Hematopoietic multipotent progenitor cell treated with erythropoietin and hydrocortisone succinate and interleukin-3 and kit ligand, for 15 days (in vitro differentiated cells): Measurements from ENCODE around the gene PRR5L.

ENCODE experiments used
- DNase-seq: peaks from one replicate; pipeline ENCODE4 v3.0.0-alpha.2; 2015; ENCODE audit warnings: low spot score

Gene PRR5L

DNA sequence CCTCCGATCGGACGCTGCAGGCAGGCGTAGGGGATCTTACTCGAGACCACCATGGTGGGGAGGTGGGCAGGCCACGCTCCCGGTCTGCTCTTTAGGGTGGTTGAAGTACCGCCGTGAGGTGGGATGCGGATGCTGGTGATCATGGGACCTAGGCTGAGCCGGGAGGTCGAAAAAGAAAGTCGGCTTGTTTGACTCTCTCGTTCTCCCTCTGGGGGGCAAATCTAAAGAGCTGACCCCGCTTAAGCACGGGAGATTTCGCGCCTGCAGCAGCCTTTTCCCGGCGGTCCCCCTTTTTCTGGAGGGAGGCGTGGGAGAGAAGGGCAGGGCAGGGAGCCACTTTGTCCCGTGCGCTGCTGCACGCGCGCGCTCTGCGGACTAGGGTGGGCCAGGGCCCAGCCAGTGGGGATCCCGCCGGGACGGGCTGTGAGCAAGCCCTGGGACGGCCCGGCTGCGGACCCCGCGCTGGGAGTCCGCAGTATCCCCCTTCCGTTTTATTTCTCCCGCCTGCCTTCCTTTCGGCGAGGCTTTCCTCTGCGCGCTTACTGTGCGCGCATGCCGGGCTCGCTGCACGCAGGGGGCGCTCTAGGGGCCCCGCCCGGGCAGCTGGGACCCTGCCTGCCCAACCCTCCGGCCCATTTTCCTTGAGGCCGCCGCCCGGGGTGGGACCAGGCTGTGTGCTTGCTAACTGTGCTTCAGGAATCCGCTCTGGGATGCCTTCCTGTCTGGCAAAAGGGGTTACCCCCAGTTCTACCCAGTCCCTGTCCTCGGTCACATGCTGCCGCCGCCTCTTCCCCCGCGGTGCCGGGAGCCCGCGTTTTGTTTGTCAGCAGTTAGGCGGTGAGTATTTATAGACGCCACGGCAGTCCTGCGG, 81.0 kb downstream of the PRR5L start:
- DNase-seq = no peak

DNA sequence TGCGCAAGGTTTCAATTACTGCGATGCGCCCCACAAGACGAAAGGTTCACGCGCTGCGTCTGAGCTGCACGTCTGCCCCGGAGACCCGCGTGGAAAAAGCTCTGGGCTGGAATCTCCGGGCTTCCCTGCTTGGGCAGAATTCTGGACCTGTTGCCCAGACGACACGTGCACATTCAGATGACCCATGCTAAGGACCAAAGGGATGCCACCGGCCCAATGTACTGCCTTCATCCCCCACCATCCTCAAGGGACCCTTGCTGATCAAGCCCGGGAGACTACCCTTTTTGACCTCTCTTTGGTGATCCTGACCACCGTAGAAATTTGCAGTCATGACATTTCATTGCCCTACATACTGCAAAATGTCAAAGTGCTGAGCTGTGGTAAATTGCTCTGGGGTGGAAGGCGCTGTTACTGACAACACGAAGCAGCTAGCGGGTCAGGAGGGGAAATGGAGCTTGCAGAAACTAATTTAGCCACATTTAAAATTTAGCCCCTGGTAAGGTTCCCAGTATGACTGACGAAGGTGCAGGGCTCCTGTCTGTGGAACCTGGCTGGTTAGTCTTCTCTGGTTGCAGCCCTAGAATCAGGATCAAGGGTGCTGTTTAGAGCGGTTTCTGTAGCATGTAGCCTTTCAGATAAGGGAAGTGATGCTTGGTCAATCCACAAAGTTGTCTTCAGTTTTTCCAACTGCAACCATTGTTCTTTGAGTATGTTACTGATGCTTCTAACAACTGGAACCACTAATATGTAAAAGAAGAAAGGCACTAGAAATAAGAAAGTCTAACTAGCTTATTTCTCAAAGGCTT, 81.9 kb downstream of the PRR5L start:
- DNase-seq = no peak

DNA sequence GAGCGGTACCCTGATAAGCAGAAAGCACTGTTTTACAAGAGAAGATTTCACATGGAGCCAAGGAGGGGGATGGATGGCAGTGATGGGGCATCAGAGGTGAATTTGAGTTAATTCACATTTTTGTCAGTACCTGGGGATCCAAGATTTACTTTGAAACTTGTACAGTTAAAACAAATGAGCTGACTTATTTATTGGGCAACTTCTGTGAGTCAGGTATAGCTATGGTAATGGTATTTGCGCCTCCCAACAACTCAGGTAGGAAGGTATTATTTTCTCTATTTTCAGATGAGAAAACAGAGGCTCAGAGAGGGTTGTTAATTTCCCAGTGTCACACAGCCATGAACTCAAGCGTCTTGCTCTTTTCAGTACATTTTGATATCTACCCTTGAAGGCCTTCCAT, 83.6 kb downstream of the PRR5L start:
- DNase-seq = no peak

DNA sequence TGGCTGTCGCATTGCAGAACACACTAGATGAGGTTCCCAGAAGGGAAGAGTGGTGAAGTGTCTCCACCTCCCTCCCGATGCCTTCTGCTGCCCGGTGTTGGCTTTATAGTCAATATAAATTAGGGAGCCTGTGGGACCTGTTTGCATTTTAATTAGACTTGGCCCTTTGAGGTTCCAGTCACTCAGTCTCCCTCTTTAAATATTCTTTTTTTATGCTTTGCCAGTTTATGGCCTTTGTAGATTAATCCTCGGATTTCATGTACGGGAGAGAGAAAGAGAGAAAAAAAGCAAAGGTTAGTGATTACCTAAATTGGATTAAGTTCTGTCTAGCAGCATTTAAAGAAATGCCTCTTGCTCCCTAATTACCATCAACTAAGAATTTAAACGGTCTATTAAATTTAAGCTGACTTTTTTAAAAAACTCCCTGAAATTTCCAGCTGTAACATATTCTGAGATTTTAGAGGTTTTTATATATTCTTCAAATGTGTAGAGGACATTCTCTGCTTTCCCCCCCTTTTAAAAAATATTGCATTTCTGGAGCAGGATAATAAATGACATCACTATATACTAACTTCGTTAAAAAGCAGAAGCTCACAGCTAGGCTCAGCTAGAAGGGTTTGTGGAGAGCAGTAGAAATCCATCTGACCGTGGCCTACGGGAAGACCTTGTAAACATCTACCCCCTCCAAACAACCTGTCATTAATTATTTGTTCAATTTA, 84.4 kb downstream of the PRR5L start:
- no peak for DNase-seq

DNA sequence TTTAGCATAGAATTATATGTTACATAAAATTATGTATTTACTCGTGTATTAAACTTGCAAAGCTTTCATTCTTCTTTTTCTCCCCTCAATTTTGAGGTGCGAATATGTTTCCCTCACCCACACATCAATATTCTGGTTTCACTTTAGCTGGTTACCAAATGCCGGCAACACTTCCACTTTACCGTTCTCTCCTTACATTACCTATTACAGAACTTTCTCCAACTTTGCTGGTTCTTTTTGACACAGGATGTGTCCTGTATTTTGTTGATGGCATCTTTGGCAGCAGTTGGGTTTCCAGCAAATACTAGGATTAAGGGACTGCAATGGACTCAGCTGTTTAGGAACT, 84.9 kb downstream of the PRR5L start:
- no peak for DNase-seq

DNA sequence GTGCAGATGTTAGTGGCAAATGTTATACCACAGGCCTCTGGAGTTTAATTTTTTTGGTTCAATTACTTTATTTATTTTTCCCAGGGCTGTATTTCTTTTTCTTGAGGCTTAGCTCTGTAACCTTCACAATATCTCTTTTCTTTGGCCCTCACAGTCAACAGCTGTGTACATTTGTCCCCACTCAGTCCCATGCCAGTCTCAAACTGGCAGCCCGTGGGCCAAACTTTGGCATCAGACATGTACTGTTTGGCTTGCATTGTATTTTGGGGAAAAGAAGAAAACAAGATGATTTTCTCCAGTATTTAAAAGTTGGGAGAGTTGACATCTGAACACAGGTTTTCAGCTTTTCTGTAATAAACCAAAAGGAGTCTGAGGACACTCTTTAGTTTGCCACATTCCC, 87.1 kb downstream of the PRR5L start:
- DNase-seq = no peak

DNA sequence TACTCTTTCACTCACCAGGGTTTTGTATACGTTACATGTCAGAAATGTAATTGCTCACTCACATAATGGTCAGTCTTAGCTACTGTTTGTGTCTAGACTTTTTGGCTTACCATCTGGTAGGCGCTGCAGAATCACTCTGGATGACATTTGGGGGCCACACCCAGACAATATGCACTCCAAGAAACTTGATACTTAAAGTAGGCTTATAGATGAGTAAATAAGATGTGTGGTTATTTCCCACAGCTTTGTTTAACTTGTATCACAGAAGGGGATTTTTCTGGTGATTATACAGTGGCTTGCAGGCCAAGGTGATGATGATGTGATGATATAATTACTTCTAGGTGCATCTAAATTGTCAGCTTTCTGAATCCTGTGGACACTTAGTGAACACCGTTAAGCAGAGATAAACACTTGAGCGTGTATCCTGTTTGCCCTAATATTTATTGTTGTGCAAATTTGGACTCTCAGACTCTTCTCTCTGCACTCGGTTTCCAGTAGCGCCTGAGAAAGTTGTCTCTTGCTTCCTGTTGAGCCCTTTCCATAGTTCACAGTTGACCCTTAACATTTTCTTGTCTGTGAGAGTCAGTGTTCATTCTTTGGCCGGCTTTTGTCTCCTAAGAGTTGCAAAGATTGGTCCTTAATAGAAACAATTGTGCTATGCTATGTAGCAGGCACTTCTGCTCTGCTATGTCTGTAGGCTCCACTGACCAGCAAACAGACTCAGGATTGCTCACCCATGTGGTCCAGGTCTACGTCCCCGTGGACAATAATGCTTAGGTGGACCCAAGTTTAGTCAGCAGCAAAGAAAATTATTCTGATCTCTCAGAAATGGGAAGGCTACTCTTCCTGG, 89.3 kb downstream of the PRR5L start:
- DNase-seq = no peak

DNA sequence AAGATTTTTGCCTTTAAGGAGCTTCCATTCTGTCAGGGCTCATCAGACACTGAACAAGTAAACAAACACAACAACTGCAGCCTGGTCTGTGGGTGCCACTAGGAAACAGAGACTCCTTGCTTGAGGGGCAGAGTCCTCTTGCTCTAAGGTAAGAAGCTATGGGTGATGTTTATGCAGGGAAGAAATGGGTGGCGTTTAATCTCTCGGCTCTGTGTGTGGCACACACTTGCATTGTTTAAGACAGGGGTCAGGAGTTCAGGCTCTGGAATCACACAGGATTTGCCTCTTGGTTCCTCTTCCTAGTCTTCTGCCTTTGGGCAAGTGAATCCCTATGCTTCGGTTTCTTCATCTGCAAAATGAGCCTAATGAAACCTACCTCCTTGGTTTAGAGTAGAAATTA, 90.3 kb downstream of the PRR5L start:
- no peak for DNase-seq

DNA sequence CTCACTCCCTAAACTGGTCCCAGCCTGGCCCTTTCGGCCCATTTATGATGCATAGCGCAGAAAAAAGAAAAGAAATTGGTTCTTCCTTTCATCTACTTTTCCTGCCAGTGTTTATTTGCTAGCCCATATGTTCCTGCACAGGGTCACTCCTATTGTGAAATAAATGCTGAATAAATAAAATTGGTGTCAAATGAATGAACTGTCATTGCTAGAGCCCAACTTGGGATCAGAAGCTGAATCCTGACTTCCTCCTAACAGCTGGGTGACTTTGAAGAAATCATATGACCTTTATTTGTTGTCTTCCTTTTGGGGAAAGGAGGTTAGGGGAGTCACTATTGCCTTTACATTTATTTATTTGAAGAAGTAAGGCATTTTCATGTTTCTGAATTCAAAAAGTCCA, 92.0 kb downstream of the PRR5L start:
- DNase-seq = no peak

DNA sequence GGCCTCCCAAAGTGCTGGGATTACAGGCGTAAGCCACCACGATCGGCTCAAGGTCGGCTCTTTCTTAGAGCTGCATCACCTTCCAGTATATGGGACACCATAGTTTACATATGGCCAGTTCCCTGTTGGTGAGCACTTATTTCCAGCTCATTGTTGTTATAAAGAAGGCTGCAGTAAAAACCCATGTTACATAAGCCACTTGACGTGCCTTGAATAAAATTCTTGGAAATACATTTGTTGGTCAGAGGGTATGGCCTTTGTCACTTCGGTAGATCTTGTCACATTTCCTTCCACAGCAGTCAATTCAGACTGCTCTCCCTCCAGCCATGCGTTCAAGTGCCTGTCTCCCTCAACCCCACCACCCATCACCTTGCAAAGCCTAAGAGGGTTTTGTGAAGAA, 92.9 kb downstream of the PRR5L start:
- no peak for DNase-seq

DNA sequence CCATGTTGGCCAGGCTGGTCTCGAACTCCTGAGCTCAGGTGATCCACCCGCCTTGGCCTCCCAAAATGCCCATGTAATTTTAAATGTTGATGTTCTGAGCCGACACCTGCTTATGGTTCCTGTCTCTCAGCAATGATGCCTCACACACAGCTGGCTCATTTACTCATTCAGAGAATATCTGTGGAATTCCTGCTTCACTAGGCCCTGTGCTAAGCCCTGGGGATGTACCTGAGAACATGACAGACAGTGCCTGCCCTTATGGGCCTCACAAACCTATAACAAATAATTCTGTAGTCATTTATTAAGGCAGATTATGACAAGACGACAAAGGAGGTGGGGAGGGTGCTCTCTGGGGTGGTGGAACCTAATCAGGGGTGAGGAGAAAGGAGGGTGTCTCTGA, 93.7 kb downstream of the PRR5L start:
- no peak for DNase-seq

DNA sequence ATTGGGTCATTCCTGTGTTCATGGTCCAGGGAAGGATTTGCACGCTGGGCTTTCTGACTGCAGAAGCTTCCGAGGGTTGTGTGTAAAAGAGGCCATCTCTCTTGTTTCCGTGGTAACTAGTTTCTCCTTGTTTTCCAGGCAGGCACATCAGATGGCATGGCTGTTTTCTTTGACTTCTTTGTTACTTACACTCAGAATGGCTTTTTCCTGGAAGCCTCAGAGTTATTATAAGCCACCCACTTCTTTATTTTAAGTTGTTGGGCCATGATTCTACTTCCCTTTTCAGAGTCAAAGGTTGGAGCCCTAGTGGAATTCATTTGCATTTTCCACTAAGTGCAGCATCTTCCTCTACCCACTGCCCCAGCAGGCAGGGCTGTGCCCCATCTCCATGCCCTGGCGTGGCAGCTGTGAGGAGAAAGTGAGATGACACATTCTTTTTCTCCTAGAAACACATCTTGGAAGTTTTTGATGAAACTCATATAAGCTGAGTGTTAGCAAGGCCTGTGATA, 94.9 kb downstream of the PRR5L start:
- no peak for DNase-seq

DNA sequence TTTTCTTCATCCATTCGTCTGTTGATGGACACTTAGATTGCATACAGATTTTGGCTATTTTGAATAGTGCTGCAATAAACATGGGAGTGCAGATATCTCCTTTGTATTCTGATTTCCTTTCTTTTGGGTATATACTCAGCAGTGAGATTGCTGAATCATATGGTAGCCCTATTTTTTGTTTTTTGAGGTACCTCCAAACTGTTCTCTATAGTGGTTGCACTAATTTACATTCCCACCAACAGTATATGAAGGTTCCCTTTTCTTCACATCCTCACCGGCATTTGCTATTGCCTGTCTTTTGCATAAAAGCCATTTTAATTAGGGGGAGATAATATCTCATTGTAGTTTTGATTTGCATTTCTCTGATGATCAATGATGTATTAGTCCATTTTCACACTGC, 96.1 kb downstream of the PRR5L start:
- no peak for DNase-seq

DNA sequence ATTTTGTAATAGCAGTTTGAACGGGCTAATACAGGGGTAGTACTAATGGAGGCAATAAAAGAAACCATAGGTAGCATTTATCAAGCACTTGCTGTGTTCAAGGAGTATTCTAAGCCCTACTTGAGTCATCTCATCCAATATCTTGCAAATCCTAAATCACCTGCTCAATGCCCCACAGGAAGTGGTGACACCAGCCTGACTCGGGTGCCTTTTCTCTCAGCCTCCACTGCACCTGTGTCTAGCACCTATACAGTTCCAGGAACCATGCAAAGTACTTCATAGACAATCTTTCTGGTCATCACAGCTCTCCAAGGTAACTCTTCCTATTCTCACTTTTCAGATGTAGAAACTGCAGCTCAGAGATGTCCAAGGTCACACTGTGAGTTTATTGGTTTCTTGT, 98.0 kb downstream of the PRR5L start:
- DNase-seq = no peak

DNA sequence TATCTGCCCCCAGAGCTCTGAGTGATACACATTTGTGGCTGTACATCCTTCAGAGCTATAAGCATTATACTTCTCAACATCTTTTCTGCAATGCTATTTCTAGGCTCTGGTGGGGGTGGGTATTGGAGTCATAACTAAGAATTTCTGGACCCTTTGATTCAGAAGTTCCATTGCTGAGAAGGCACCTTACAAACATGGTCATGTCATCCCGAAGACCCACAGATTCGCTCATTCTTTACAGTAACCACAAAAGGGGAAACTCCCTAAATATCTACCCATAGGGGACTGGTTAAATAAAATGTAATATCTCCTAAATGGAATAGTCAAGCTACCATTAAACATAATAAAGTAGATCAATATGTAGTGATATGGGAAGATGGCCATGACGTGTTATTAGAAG, 98.8 kb downstream of the PRR5L start:
- DNase-seq = no peak

DNA sequence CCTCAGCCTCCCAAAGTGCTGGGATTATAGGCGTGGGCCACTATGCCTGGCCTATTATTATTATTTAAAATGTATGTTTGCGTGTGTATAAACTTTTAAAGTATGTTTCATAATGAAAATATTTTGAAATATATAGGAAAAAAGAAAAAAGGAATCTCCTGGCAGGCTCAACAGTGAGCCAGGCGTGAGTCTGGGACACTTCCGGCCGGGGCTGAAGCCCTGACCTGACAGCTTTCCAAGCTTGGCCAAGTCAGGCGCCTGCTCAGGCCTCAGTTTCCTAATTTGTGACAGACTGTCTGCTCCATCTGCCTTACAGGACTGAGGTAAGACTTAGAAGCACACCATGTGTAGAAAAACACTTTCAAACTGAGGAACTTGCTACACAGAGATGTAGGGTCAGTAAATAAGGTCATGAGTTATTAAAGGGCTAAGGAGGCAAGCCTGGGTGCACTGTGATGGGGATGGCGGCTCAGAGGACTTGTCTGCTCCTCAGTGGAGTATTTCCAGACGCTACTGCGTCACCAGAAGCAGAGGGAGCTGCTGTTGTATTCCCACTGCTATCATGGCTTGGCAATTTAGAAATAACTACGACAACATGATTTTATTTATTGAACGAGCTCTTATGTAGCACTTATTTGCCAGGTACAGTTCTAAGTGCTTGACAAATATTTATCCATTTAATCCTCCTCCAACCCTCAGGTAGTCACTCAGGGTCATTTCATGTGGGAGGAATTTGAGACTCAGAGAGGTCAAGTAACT, 100.1 kb downstream of the PRR5L start:
- no peak for DNase-seq

DNA sequence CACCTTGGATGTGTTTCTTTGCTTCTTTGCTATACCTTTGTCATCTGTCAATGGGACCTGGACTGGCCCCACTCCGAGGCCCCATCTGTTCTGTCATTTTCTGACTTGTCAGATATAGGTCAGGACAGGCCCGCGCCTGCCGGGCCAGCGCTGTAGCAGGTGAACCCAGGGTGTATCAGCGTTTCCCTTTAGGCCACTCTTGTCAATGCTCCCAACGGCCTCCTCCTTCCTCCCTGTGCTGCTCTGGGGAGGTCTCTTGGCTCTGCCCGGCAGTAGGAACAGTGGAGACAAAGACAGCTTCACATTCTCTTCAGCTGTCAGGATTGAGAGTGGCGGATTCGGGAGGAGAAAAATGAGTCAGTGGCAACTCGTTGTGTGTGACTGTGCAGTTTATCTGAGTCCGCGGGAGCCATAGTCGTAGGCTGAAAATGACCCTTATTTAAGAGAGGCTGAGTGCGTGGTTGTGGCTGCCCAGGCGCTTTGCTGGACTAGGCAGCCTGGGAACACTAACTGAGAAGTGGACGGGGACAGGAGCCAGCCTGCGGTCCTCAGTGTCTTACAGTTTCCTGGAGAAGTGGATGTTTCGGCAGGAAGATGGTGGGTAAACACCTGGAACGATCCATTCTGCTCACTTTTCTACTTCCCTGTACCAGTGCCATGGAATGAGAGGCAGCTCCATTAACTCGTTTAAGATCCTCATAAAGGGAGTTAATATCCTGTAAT, 102.3 kb downstream of the PRR5L start:
- no peak for DNase-seq

DNA sequence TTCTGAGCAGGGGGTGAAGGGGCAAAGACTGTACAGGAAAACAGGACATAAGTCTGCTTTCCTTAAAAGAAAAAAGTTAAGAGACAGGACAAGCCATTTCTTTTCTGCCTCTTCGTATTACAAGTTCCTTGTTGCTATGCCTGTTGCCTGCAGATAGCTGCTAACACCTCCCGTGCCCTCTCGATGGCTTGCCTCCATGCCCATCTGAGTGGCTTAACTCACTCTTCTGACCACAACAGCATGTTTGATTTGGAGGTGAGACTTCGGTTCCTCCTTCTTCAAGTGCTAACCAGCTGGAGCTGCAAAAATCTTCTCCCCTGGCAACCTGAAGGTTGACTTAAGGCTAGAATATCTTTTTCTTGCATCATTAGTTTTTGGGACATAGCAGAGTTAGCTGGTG, 103.1 kb downstream of the PRR5L start:
- no peak for DNase-seq

DNA sequence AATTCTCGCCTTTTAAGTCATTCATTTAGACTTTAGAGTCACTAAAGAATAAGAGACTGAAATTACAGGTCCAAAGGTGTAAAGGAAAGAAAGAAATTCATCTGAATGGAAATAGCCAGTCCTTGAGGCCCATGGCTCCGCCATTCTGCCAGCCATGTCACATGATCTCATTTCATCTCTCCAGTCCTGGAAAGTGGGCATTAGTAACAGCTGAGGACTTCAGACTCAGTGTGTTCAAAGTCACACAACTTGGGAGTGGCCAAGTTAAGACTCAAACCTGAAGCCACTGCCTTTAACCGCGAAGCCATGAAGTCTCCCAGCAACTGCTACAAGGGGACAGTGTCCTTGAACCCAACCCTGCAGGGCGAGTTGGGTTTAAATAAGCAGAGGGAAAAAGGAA, 103.7 kb downstream of the PRR5L start:
- no peak for DNase-seq

DNA sequence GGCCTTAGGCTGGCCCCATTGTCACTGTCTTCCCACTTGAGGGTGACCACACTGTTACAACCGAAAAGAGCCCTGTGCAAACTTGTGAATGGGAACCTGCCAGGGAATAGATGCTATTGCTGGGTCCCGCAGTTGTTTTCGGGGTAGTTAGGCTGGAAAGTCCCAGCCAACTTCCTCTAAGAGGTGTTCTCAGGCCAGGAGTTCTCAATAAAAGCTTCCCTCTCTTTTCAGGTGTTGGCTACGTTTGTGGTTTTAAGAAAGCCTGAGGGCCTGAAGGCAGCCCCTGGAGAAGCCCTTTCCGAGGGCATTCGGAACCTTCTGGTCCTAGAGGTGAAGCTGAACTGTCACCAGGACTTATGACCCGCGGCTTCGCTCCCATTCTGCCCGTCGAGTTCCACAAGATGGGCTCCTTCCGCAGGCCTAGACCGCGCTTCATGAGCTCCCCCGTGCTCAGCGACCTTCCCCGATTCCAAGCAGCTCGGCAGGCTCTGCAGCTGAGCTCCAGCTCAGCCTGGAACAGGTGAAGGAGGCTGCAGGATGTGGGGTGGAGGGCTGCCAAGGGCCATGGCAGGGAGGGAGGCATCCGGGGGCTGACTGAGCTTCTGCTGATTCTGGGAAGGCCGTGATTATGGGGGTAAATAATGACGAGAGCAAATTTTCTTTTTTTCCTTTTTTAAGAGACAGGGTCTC, 104.8 kb downstream of the PRR5L start:
- no peak for DNase-seq
